ENCODE data around the gene HM13.
"Not testable (repeated sequence)": the region's sequence is repeated elsewhere in the genome, so short reads cannot be mapped to it uniquely, and the experiment has no call there.

Gene HM13

DNA sequence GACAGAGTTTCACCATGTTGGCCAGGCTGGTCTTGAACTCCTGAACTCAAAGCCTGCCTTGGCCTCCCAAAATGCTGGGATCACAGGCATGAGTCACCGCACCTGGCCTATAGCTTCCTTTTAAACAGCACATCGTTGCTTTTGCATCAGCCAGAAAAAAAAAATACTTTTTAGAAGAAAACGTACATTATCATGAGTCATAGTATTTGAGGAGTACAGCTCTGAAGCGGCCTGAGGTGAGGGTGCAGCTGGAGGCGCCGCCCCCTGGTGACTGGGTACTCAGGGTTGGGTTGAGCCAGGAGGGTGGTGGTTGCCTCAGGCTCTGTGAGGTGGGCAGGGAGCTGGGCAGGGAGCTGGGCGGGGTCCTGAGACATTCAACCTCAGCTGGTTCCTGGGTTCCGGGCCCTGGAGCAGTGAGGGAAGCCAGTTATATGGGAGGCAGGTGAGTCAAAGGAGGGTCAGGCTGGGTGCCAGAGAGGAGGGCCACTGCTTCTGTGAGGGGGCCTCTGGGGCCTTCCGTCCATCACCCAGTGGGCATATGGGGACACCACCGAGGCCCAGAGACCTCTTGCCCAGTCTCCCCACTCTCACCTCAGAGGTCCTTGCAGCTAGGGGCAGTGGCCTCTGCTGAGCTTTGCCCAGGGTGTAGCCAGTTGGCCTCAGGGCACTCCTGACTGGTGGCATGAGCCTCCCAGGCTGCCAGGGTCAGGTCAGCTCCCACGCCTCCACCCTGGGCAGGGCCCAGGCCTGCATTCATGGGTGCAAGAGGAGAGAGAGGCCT, 79.2 kb downstream of the HM13 start:
- no peak for DNase-seq

DNA sequence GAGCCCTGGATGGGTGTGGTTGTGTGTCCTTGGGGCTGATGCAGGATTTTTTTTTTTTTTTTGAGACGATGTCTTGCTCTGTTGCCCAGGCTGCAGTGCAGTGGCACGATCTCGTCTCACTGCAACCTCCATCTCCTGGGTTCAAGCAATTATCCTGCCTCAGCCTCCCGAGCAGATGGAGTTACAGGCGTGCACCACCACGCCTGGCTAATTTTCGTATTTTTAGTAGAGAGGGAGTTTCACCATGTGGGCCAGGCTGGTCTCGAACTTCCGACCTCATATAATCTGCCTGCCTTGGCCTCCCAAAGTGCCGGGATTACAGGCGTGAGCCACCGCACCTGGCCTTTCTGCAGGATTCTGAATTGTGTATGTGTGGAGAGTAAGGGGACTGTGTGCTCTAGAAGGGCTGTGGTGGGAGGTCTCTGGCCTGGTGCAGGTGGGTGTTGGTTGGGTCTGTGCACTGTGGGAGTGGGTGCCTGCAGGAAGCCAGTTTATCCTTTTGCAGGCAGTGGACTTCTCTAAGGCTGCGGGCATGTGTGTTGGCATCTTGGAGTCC, 79.8 kb downstream of the HM13 start:
- DNase-seq: no peak

DNA sequence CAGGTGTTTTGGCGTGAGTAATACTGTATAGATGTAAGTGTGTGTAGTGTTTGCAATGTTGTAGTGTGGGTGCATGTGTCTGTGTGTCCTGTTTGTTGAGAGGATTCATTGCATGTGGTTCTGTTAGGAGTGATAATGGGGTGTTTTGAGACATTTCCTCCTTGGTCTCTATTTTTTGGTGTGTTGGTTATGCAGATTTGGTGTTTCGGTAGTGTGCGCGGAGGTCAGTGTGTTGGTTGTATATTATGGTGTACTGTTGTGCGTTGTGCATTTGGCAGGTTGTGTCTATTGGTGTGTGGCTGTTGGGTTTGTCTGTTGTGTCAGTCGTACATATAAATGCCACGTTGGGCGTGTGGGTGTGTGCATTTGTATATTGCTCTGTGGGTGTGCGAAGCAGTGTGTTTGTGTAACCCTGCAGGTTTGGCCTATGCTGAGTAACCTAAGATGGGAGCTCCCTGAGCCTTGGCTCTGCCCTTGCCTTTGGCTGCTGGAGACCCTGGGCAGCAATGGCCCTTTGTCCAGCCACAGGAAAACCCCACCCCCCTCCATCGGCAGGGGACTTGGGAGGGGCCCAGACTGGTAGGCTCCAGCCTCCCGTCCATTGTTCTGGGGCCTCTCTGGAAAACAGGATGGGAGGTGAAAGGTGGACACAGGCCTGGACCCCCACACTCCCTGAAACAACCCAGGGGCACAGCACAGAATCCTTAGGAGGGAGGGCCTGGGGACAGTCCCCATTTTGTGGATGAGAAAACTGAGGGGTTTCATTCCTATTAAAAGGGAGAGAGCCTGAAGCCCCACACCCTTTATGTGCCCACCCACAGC, 80.5 kb downstream of the HM13 start:
- no peak for DNase-seq

DNA sequence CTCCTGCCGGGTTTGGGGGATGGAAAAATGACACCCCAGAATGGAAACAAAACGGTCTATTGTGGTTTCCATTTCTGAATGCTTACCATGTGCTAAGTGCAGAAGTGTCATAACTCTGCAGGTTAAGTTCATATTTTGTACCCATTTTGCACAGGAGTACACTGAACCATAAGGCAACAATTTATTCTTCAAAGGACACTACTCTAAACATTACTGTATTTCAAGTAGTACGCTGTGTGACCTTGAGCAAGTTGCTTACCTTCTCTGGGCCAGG, 81.1 kb downstream of the HM13 start:
- DNase-seq: no peak

DNA sequence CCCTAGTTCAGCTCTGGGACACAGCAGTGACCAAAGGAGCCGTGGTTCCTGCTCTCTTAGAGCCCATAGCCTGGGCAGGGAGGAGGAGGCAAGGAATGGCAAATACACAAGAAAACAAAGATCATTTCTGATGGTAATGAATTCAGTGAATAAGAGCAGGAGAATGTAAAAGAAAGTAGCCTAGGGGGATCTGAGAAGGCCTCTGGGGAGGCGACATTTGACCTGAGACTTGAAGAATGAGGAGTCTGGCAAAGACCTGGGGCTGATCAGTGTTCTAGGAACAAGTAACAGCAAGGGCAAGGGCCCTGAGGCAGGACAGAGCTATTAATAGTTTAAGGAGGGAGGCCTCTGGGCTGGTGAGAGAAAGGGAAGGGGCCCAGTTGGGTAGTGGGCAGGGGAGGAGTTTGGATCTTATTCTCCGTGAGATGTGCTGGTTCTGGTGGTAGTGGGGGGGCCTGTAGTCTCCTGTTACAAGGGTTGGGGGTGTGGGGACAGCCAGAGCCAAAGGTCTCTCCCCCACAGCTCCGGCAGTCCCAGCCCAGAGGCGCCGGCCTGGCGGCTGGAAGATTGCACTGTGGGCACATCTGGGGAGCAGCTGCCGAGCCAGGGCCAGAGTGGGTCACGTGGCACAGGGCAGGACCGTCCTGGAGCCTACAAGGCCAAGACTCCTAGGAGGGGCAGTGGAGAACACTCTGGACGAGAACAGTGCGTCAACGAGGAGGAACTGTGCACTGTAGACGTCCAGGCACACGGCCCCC, 81.6 kb downstream of the HM13 start:
- DNase-seq: peak; percentile 91

DNA sequence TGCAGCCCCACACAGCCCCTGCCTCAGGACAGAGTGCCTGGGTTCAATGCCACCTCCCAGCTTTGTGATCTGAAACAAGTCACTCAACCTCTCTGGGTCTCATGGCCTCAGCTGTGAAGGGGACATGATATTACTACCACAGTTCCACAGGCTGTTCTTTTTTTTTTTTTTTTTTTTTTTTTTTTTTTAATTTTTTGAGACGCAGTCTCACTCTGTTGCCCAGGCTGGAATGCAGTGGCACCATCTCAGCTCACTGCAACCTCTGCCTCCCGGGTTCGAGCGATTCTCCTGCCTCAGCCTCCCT, 82.1 kb downstream of the HM13 start:
- not testable (repeated sequence) for DNase-seq

DNA sequence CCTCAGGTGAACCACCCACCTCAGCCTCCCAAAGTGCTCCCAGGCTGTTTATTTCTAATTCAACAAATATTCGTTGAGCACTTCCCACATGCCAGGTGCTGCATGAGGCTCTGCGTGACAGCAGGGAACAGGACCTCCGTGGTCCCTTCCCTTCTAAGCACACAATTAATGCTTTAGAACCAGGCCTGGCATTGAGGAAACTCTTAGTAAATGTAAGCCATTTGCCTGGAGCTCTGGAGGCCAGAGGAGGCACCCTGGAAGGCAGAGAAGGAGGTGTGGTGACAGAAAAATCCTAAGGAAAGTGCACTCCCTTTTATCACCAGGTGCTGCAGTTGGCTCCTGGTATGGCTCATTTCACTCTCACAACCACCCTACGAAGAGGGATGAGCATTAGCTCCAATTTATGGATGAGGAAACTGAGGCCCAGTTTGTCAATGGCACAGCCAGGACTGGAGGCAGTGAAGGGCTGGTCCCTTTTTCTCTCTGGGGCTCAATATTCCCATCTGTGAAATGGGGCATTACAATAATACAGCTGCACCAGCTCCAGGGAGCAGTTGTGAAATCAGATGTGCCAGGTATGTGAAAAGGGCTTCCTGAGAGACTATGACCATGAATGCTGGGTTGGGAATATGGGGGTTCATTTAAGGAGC, 82.7 kb downstream of the HM13 start:
- no peak for DNase-seq

DNA sequence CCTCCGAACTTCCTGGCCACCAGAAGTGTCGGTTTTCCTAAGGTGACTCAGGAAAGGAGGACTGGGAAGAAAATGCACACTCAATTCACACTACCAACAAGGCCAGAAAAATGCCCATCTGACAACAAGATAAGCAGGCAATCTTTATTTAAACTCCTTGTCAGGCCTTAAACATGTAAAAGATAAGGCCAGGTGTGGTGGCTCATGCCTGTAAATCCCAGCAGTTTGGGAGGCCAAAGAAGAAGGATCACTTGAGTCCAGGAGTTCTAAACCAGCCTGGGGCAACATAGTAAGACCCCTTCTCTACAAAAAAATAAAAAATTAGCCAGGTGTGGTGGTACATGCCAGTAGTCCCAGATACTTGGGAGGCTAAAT, 83.2 kb downstream of the HM13 start:
- DNase-seq: no peak

DNA sequence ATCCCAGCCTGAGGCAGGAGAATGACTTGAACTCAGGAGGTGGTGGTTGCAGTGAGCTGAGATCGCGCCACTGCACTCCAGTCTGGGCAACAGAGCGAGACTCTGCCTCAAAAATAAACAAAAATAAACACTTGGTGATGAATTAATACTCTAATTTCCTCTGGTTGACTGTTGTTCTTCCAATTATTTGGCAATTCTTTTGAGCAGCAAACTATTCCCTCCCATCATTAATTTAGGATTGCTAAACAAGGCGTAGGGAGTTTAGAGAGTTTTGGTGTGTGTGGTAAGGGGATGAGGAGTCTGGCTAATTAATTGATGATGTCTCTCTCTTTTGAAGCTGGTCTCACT, 88.2 kb downstream of the HM13 start:
- DNase-seq: no peak

DNA sequence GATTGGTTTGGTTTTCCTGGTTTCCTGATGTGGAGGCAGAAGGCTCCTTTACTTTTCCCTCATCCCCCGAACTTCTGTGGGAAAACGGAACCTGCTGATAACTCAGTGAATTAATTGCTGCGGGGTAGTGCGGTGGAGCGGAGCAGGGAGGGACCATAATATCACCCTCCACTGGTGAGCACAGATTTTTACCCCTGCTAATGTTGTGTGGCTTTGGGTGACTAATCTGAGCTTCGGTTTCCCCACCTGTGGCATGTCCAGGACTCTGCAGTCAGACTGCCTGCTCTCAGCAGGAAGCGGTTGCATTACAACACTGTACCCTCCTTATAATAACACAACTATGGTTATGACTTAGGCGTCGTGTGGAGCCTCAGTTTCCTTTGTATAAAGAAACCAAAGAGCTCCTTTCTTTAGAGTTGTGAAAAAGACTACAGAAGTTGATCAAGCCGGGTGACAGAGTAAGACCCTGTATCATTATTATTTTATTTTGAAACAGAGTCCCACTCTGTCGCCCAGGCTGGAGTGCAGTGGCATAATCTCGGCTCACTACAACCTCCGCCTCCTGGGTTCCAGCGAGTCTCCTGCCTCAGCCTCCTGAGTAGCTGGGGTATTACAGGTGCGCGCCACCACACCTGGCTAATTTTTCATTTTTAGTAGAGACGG, 88.7 kb downstream of the HM13 start:
- no peak for DNase-seq

DNA sequence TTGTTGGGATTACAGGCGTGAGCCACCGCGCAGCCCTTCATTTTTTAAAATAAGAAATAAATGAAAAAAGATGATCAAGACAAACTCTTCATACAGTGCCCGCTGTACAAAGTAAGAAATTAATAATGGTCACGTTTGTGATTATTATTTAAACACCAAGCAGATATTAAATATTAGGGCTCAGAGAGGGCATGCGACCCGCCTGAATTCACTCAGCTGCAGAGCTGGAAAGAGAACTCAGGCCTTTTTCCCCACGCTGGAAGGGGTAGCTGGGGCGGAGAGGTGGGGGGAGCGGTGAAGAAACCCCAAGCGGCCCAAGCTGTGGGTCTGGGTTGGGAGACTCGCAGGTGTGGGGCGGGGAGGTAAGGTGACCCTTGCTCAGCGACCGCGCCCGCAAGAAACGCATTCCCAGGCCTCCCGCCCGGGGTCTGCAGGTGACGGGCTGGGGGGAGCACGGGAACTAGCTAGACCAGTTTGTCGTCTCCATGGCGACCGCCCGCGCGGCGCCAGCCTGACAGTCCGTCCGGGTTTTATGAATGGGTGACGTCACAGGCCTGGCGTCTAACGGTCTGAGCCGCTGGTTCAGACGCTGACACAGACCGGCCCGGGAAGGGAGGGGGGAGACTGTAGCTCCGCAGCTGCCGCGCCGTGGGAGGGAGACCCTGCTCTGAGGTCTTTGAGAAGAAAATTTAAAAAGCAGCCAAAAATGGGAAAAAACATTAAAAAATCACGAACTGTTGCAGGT, 89.8 kb downstream of the HM13 start:
- DNase-seq: peak; percentile 98

DNA sequence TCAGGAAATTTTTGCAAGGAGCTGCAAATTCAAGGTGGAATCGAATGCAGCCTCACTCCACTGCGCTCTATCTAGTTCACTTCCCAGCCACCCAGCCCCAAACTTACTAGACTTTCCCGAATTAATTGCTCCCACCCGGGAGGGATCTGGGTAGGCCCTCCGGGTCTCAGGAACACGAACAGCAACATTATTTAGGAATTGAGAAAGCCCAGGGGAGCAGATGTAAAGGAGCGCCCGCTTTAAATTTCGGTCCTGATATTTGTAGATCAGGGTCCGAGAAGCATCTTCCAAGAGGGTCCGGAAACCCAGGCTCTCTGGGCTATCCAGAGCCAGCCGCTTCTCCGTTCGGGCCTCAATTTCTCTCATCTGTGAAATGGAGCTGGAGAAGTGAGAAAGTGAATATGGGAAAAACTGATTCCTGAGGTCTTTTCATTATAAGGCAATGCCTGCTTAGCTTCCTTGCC, 90.4 kb downstream of the HM13 start:
- DNase-seq: no peak

DNA sequence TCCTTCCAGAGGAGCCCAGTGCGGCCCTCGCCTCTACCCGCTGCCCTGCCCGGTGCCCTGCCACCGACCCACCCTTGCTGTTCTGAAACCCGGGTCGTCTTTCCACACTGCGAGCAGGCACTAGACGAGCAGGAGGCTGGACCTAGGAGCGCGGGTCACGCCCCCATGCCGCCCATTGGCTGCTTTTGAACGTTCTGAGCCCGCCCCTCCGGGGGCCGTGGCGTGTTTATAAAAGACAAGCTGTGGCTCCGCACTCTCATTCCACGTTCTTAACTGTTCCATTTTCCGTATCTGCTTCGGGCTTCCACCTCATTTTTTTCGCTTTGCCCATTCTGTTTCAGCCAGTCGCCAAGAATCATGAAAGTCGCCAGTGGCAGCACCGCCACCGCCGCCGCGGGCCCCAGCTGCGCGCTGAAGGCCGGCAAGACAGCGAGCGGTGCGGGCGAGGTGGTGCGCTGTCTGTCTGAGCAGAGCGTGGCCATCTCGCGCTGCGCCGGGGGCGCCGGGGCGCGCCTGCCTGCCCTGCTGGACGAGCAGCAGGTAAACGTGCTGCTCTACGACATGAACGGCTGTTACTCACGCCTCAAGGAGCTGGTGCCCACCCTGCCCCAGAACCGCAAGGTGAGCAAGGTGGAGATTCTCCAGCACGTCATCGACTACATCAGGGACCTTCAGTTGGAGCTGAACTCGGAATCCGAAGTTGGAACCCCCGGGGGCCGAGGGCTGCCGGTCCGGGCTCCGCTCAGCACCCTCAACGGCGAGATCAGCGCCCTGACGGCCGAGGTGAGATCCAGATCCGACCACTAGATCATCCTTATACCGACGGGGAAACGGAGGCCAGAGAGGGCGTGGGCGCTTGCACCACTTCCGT, 91.0 kb downstream of the HM13 start, which contains the start of gene ID1:
Gene ID1, plus strand, starts transcription at position 259 of the 871 bp plus-strand sequence. Its CDS starts 99 bp downstream, at position 358.
- DNase-seq: peak; percentile 97

DNA sequence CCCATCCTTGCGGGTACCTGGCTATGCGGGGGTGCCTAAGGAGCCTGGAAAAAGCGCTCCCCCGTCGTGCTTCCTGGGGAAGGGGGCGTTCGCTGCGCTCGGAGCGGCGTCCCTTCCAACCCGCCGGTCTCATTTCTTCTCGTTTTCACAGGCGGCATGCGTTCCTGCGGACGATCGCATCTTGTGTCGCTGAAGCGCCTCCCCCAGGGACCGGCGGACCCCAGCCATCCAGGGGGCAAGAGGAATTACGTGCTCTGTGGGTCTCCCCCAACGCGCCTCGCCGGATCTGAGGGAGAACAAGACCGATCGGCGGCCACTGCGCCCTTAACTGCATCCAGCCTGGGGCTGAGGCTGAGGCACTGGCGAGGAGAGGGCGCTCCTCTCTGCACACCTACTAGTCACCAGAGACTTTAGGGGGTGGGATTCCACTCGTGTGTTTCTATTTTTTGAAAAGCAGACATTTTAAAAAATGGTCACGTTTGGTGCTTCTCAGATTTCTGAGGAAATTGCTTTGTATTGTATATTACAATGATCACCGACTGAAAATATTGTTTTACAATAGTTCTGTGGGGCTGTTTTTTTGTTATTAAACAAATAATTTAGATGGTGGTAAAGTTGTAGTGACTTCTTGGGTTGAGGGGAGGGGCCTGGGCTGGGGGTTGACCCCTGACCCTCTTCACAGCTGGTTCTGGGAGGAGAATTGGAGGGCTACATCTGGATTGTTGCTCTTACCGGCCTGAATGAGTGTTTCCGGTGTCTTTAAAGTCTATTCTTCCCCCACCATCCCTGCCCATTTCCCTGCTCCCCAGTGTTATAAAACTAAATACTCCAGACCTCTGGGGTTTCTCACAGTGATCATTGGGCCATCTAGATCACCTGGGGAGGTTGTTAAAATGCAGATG, 91.9 kb downstream of the HM13 start:
- DNase-seq: peak; percentile 52

DNA sequence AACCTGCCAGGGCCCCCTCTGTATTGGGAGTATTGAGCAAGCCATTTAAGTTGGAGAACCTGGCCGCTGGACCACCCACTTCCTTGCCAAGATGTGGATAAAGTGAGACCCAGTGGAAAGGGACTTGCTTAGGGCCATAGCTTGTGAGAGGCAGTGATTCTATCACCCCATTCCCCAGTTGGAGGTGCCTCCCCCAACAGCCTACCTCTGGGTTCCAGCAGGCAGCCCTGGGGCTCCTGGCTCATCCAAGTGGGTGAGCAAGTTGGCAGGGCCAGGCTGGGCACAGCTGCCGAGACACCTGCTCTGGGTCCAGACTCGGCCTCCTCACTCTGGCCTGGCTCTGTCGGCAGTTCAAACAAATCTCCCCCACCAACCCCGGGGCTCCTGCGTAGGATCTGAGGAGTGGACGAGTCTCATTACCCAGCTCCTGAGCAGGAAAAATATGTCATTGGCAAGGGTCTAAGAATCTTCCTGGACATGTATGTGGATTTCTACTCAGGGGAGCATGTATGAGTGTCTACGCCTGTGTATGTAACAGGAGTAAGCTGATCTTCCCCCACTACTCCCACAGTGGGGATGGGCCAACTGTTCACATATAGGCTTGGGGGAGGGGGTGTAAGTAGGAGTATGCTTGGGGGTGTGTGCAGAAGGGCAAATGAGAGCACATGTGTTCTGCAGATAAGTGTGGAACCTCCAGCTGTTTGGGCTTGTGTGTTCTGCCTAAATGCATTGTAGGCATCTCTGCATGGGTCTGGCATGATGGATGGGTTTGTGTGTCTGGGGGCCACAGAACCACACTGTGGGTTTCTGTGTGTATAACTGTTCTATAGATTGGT, 92.8 kb downstream of the HM13 start:
- DNase-seq: peak; percentile 94

DNA sequence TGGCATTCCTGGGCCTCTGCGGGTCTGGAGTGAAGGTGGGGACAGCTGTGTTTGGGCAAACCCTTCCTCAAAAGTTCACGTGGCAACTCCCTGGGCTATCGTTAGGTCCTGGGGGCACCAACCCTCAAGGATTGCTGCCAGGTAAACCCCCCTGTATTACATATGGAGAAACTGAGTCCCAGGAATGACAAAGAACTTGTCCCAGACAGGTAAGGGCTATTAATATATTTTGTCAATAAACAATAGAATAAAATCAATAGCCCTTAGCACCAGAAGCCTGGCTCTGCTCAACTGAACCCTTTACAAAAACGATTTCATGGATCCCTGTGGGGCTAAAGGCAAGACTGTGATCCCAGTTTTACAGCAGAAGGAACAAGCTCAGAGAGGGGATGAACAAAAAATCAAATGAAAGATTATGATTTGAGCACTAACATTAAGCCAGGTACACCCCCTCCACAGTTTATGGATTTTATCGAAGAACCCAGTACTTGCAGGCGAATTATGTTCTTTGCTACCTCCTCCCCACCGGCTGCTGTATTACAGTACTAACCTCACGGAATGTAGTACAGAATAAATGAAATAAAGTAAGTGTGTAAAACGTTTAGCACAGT, 93.5 kb downstream of the HM13 start:
- DNase-seq: no peak

DNA sequence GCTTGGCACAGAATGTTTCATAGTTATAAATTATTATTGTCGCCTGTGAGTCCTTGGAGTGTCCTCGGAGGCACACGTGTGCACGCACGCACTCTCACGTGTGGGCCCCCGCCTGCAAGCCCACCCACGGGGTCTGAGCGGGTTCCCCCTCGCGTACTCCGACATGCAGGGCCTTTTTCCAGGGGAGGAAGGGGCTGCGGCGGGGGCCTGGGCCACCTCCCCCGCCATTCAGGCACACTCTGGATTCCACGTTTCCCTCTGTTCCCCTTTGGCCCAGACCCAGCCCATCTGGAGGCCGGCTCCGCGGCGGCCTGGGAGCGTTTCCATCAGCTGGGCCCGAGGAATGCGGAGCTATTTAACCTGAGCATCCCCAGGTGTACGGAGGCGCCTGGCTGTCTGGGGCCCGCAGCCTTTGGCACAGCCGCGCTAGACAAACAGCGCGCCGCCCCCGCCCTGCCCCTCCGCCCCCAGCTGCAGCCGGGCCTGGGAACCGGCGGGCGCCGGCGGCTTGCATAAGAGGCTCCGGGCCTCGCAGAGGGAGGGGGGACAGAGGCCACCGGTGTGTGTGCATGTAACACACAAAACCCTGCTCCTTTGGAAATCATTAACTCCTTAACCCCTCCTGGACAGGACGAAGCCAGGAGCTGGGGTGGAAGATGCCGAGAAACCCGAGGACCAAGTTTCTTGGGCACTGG, 94.2 kb downstream of the HM13 start:
- no peak for DNase-seq

DNA sequence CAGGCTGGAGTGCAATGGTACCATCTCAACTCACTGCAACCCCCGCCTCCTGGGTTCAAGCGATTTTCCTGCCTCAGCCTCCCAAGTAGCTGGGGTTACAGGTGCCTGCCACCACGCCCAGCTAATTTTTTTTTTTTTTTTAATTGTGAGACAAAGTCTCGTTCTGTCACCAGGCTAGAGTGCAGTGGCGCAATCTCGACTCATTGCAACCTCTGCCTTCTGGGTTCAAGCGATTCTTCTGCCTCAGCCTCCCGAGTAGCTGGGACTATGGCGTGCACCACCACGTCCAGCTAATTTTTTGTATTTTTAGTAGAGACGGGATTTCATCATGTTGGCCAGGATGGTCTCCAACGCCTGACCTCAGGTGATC, 98.0 kb downstream of the HM13 start:
- not testable (repeated sequence) for DNase-seq

Data from OCI-M1 (cell line).